ENCODE data around the gene MED14.

MED14 gene

DNA sequence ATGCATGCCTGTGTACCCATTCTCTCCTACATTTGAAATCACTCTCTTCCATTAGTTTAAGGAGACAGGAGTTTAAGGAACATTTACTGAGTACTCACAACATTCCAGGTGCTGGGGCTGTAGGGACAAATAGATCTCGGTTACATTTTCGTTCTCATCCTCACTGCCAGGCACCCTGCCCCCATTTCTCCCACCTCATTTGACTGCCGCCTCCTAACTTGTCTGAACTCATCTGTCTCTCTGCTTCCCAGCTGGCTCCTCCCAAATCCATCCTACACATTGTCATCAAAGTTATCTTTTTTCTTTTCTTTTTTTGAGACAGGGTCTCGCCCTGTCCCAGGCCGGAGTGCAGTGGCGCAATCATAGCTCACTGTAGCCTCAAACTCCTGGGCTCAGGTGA lies 131.9 kb downstream of the MED14 start:
- no peak for DNase-seq (ENCODE audit: low spot score)

Data from NAMALWA (cell line).